ENCODE results near the gene SEZ6L2. TPM values are rescaled to one million over a fixed set of nuclear protein-coding genes. Genes with fewer than 3 reads are reported as not detected.

The SEZ6L2 gene
- total and polyA plus RNA-seq, 9 of the 15 experiments (the other 6 are each of a cell fraction or from before 2014, with no cell fraction given) = 0.10 to 2.1 (median 0.72) TPM

DNA sequence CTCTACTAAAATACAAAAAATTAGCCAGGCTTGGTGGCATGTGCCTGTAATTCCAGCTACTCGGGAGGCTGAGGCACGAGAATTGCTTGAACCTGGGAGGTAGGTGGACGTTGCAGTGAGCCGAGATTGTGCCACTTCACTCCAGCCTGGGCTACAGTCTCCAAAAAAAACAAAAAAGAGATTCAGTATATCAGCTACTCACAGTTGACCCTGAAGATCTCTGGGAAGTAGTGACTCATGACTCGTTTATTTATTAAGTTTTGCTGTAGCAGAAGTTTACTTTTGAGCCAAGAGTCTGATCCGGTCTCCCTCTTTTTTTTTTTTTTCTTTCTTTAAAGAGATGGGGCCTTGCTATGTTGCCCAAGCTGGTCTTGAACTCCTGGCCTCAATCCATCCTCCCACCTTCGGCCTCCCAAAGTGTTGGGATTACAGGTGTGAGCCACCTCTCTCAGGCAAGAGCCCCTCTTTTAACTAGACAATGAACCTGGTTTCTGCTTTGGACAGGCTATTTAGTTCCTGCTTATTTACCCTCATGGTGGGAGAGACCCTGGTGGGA, 74.7 kb downstream of the SEZ6L2 start:
- Histone ChIP-seq H3K9me1 (ENCODE audit: control insufficient read depth, insufficient read depth, low read length) (peaks cover 3% of the 10 kb centered on the region), H3K79me2 (ENCODE audit: control insufficient read depth, insufficient read depth, low read length) (no peaks in the 10 kb centered on the region), H3K36me3 (ENCODE audit: control insufficient read depth, insufficient read depth, low read length) (peaks cover 5% of the 10 kb centered on the region), H3K4me1 (replicated peaks in 1 of 2; ENCODE audit: control insufficient read depth in 2 of 2, insufficient read depth in 2 of 2, low read length in 2 of 2) (peaks cover 22 to 34% of the 10 kb centered on the region in 2 experiments), H3K4me2 (ENCODE audit: insufficient read depth, low read length) (no peak overlapping the region), H2AFZ (ENCODE audit: low read depth, low read length) (no peak overlapping the region), H3K27me3 (ENCODE audit: control insufficient read depth in 2 of 2, insufficient read depth in 2 of 2, low read length in 2 of 2) (peaks cover 0 to 1% of the 10 kb centered on the region in 2 experiments; a peak in 1 of 5 replicates), H3K27ac (ENCODE audit: extremely low read depth, low read depth, low read length) (no peak overlapping the region), H4K20me1 (replicated peaks; ENCODE audit: control insufficient read depth, insufficient read depth, low read length) (no peaks in the 10 kb centered on the region; the same call in 1 of the 2 replicates), H3K4me3 (no peak overlapping the region), H3K9me3 (replicated peaks; ENCODE audit: control insufficient read depth, insufficient read depth, low read depth, low read length) (no peaks in the 10 kb centered on the region), H3K9ac (ENCODE audit: insufficient read depth in 1 of 2, low read depth in 2 of 2, low read length in 2 of 2) (peak overlapping the region in 1 of 2 experiments; percentile 70; a peak in 1 of 4 replicates)
- ChIA-PET POLR2A (interaction anchor here (0.6 to 1.1 kb wide), 4 partner anchors 10 to 145 kb away, joined by 3 to 6 read pairs (median 4); partner anchors contain the start of gene QPRT), CTCF (ENCODE audit: low intra/inter-chr PET ratio) (interaction anchor here (0.7 kb wide), 1 partner anchor 275 kb away, joined by 8 read pairs; no protein-coding TSS in a partner anchor)
- no peak for ATAC-seq
- no TSS peak for BruUV-seq (replicated peaks)
- in situ Hi-C loops (cut with MboI) (no loop called here), intact Hi-C loops (cut with micrococcal nuclease) (no loop called here)
- TF ChIP-seq JUND (IDR thresholded peaks at IDR 0.05; ENCODE audit: borderline replicate concordance, low read depth, low read length) = peak; percentile 59; the same call in 1 of the 2 replicates
- peak; percentile 47; the same call in 1 of the 3 replicates for TF ChIP-seq JUND (tag; IDR thresholded peaks at IDR 0.05; ENCODE audit: borderline replicate concordance, low read depth, low read length)
- peak; percentile 23 to 29; a peak in 1 of 4 replicates for TF ChIP-seq KDM1A (IDR thresholded peaks at IDR 0.05)
- peak; percentile 40; the same call in 1 of the 2 replicates for TF ChIP-seq ATF3 (IDR thresholded peaks at IDR 0.05)
- no peak for TF ChIP-seq ATF3 (CRISPR knock-in tag; conservative IDR thresholded peaks at IDR 0.05)
- TF ChIP-seq ZNF384 (IDR thresholded peaks at IDR 0.05; ENCODE audit: low read depth, low read length) = peak; percentile 59
- TF ChIP-seq RCOR1 (IDR thresholded peaks at IDR 0.05; ENCODE audit: borderline replicate concordance in 1 of 2, low read depth in 2 of 2, low read length in 2 of 2) = 0 out of 4 replicates have a peak, but pooled peaks of 1 of the 2 experiments have one; percentile 3
- TF ChIP-seq FOXK1 (CRISPR knock-in tag; IDR thresholded peaks at IDR 0.05; ENCODE audit: borderline replicate concordance) = 0 out of 2 replicates have a peak, but pooled peaks have one; percentile 21
- TF ChIP-seq, protein P1, sequence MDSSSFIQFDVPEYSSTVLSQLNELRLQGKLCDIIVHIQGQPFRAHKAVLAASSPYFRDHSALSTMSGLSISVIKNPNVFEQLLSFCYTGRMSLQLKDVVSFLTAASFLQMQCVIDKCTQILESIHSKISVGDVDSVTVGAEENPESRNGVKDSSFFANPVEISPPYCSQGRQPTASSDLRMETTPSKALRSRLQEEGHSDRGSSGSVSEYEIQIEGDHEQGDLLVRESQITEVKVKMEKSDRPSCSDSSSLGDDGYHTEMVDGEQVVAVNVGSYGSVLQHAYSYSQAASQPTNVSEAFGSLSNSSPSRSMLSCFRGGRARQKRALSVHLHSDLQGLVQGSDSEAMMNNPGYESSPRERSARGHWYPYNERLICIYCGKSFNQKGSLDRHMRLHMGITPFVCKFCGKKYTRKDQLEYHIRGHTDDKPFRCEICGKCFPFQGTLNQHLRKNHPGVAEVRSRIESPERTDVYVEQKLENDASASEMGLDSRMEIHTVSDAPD (CRISPR knock-in tag; IDR thresholded peaks at IDR 0.05) = no peak
- TF ChIP-seq CBFA2T3 (IDR thresholded peaks at IDR 0.05) = 0 out of 2 replicates have a peak, but pooled peaks have one; percentile 6
- TF ChIP-seq MECOM (CRISPR knock-in tag; IDR thresholded peaks at IDR 0.05) = no peak
- TF ChIP-seq ZNF592 (IDR thresholded peaks at IDR 0.05) = no peak
- peak; percentile 65; the same call in 1 of the 2 replicates for TF ChIP-seq FOSL1 (tag; conservative IDR thresholded peaks at IDR 0.05)
- TF ChIP-seq ARID1B (IDR thresholded peaks at IDR 0.05) = peak; percentile 51
- WGBS (ENCODE audit: insufficient coverage, low coverage, missing lambda C conversion rate) = 26% methylated on average over 7 of the region's 7 CpGs
- FAIRE-seq = no peak
- DNase-seq (ENCODE audit: extremely low read depth in 1 of 4, low spot score in 3 of 4) = no peak

Data from K562 (cell line).